Measurements from ENCODE around the gene RNF217. TPM values are rescaled to one million over a fixed set of nuclear protein-coding genes. Genes with fewer than 3 reads are reported as not detected.

Gene RNF217
- total RNA-seq, 4 donors from 2014 or later = 6.0 to 24.3 (median 16.0) TPM

- peaks cover 0 to 8% (median 7%) of the 10 kb centered on the region in 4 donors for H3K4me1 ChIP-seq
- WGBS, 2 donors (ENCODE audit: low coverage in 1 of 2) = 50 to 54% methylated on average over 5 of the region's 5 CpGs
- no peak overlapping the region for H3K4me3 ChIP-seq
- H3K36me3 ChIP-seq = no peaks in the 10 kb centered on the region
- peak overlapping the region; percentile 13 to 59 (median 28) for H3K27ac ChIP-seq
- TF ChIP-seq POLR2AphosphoS5 (IDR thresholded peaks at IDR 0.05) (no peak), CTCF (IDR thresholded peaks at IDR 0.05) (no peak), EP300 (IDR thresholded peaks at IDR 0.05; ENCODE audit: low read depth) (no peak)
- no peak for DNase-seq
- intact Hi-C loops (cut with DNase I; ENCODE audit: low total_unique reads) = loop anchor here (5.0 kb wide), 1 partner anchor 133 kb away; the partner anchor contains the start of gene RNF217
- in situ Hi-C loops (cut with MboI; ENCODE audit: low pct_ligation_motif_present in 1 of 4, low pct_unique_long_range_greater_than_20kb in 1 of 4, low sequenced_read_pairs in 3 of 4) = no loop called here
- no peaks in the 10 kb centered on the region for H3K9me3 ChIP-seq
- no peaks in the 10 kb centered on the region for H3K27me3 ChIP-seq
Measured at GRCh38 chr6:125095580-125096301, 133.5 kb downstream of the RNF217 start.

- intact Hi-C loops (cut with DNase I; ENCODE audit: low total_unique reads) (loop anchor here (5.0 kb wide), 1 partner anchor 135 kb away; the partner anchor contains the start of gene RNF217), in situ Hi-C loops (cut with MboI; ENCODE audit: low pct_ligation_motif_present in 1 of 4, low pct_unique_long_range_greater_than_20kb in 1 of 4, low sequenced_read_pairs in 3 of 4) (no loop called here)
- Histone ChIP-seq H3K4me3 (no peak overlapping the region), H3K27me3 (no peaks in the 10 kb centered on the region), H3K27ac (no peak overlapping the region), H3K36me3 (no peaks in the 10 kb centered on the region), H3K9me3 (no peaks in the 10 kb centered on the region), H3K4me1 (peaks cover 0 to 8% (median 7%) of the 10 kb centered on the region in 4 donors)
- no peak for TF ChIP-seq POLR2A (IDR thresholded peaks at IDR 0.05)
- TF ChIP-seq EP300 (IDR thresholded peaks at IDR 0.05; ENCODE audit: low read depth) = no peak
- no peak for TF ChIP-seq POLR2AphosphoS5 (IDR thresholded peaks at IDR 0.05)
- TF ChIP-seq CTCF (IDR thresholded peaks at IDR 0.05) = no peak
- DNase-seq = no peak
- WGBS, 2 donors (ENCODE audit: low coverage in 1 of 2) = 40 to 83% methylated on average over 1 to 2 of the region's 2 CpGs
Measured at GRCh38 chr6:125097186-125097585, 134.9 kb downstream of the RNF217 start.

- no peaks in the 10 kb centered on the region for H3K9me3 ChIP-seq
- H3K27me3 ChIP-seq = no peaks in the 10 kb centered on the region
- TF ChIP-seq POLR2AphosphoS5 (IDR thresholded peaks at IDR 0.05) (no peak), POLR2A (IDR thresholded peaks at IDR 0.05) (no peak), CTCF (IDR thresholded peaks at IDR 0.05) (no peak), EP300 (IDR thresholded peaks at IDR 0.05; ENCODE audit: low read depth) (no peak)
- WGBS, 2 donors (ENCODE audit: low coverage in 1 of 2) = 73 to 91% methylated on average over 4 of the region's 4 CpGs
- in situ Hi-C loops (cut with MboI; ENCODE audit: low pct_ligation_motif_present in 1 of 4, low pct_unique_long_range_greater_than_20kb in 1 of 4, low sequenced_read_pairs in 3 of 4) (no loop called here), intact Hi-C loops (cut with DNase I; ENCODE audit: low total_unique reads) (loop anchor here (5.0 kb wide), 1 partner anchor 136 kb away; the partner anchor contains the start of gene RNF217)
- H3K36me3 ChIP-seq = no peaks in the 10 kb centered on the region
- DNase-seq = no peak
- H3K4me1 ChIP-seq = peaks cover 0 to 9% (median 7%) of the 10 kb centered on the region in 4 donors
- H3K4me3 ChIP-seq = no peak overlapping the region
- H3K27ac ChIP-seq = no peak overlapping the region
Measured at GRCh38 chr6:125098253-125098652, 136.0 kb downstream of the RNF217 start.

GRCh38 chr6:125099211-125100073 is 137.2 kb downstream of the RNF217 start:
- Histone ChIP-seq H3K9me3 (no peaks in the 10 kb centered on the region), H3K4me1 (peaks cover 0 to 16% (median 13%) of the 10 kb centered on the region in 4 donors), H3K27ac (peak overlapping the region; percentile 11 to 58 (median 39)), H3K4me3 (peak overlapping the region; percentile 31 to 50 (median 40)), H3K27me3 (no peaks in the 10 kb centered on the region), H3K36me3 (no peaks in the 10 kb centered on the region)
- intact Hi-C loops (cut with DNase I; ENCODE audit: low total_unique reads) (loop anchor here (5.0 kb wide), 1 partner anchor 137 kb away; the partner anchor contains the start of gene RNF217), in situ Hi-C loops (cut with MboI; ENCODE audit: low pct_ligation_motif_present in 1 of 4, low pct_unique_long_range_greater_than_20kb in 1 of 4, low sequenced_read_pairs in 3 of 4) (no loop called here)
- 0 to 4% methylated on average over 1 to 23 of the region's 48 CpGs for WGBS, 2 donors (ENCODE audit: low coverage in 1 of 2)
- DNase-seq = peak; percentile 61
- TF ChIP-seq CTCF (IDR thresholded peaks at IDR 0.05) = no peak
- TF ChIP-seq POLR2AphosphoS5 (IDR thresholded peaks at IDR 0.05) = peak in 1 of 3 donors; percentile 5

Measured in transverse colon (tissue), 4 donors.